MCF 10A (cell line): ENCODE measurements around the gene SCAMP1. TPM values are rescaled to one million over a fixed set of nuclear protein-coding genes. Genes with fewer than 3 reads are reported as not detected.

Experiments
- BruUV-seq: library from RNA; stranded (reverse); fragments of 400-500 nt; replicated peaks from 2 replicates; lab custom pipeline; 2021; lab: Mats Ljungman, UMichigan
- CTCF ChIA-PET: fragments of 300-600 bp; sonication (Branson Sonifier 250); formaldehyde crosslinking; extraction: SDS; loops from one replicate; lab custom pipeline; 2021; ENCODE audit warnings: antibody characterized with exemption, inconsistent platforms; lab: Yijun Ruan, JAX
- POLR2A ChIA-PET: fragments of 300-600, 350-650 bp; sonication (Branson Sonifier 250); formaldehyde crosslinking; extraction: SDS; loops from one replicate; lab custom pipeline; 2020; ENCODE audit warnings: antibody characterized with exemption, inconsistent platforms; lab: Yijun Ruan, JAX
- DNase-seq: peaks from one replicate; pipeline ENCODE4 v3.0.0-alpha.2; 2018; ENCODE audit not compliant: unreplicated experiment
- H3K27ac Mint-ChIP-seq: one replicate; pipeline ENCODE4 v1.8.0; 2022; ENCODE audit warnings: mild to moderate bottlenecking, low read depth, mixed read lengths; ENCODE audit not compliant: unreplicated experiment
- H3K27me3 Mint-ChIP-seq: one replicate; pipeline ENCODE4 v1.8.0; 2022; ENCODE audit warnings: mixed read lengths; ENCODE audit not compliant: insufficient read depth, unreplicated experiment
- H3K36me3 Mint-ChIP-seq: one replicate; pipeline ENCODE4 v1.8.0; 2022; ENCODE audit warnings: mild to moderate bottlenecking, moderate library complexity, mixed read lengths; ENCODE audit not compliant: insufficient read depth, unreplicated experiment
- H3K4me1 Mint-ChIP-seq: one replicate; pipeline ENCODE4 v1.8.0; 2022; ENCODE audit warnings: mixed read lengths; ENCODE audit not compliant: insufficient read depth, unreplicated experiment
- H3K4me3 Mint-ChIP-seq: one replicate; pipeline ENCODE4 v1.8.0; 2022; ENCODE audit warnings: mild to moderate bottlenecking, moderate library complexity, mixed read lengths; ENCODE audit not compliant: unreplicated experiment
- H3K9me3 Mint-ChIP-seq: one replicate; pipeline ENCODE4 v1.8.0; 2022; ENCODE audit warnings: mixed read lengths; ENCODE audit not compliant: unreplicated experiment
- CTCF ChIP-seq: fragments of 200-600 bp; IDR thresholded peaks from one replicate; pipeline ENCODE4 v1.8.0; 2022; ENCODE audit warnings: antibody characterized with exemption, mild to moderate bottlenecking; ENCODE audit not compliant: unreplicated experiment
- intact Hi-C: fragments of 100-400 bp; cut with micrococcal nuclease; formaldehyde crosslinking; loops from 2 replicates; pipeline ENCODE4 v1.14.1; 2022
- total RNA-seq: library from RNA; stranded (reverse); gene quantifications from 2 replicates; pipeline ENCODE4 v1.2.3, GENCODE V29; 2022

SCAMP1 gene
- total RNA-seq, 1 experiment from 2014 or later = 26.1 TPM

- POLR2A ChIA-PET = interaction anchor here (0.6 to 2.8 kb wide), 35 partner anchors 10 to 1152 kb away, joined by 3 to 139 read pairs (median 4); partner anchors contain the start of gene AP3B1
- H3K27me3 Mint-ChIP-seq = no peaks in the 10 kb centered on the region
- CTCF ChIA-PET = interaction anchor here (0.6 to 1.5 kb wide), 8 partner anchors 13 to 601 kb away, joined by 3 to 4 read pairs (median 3); no protein-coding TSS in a partner anchor
- BruUV-seq = no TSS peak
- TF ChIP-seq CTCF = no peak
- peak overlapping the region; percentile 95 for H3K27ac Mint-ChIP-seq
- intact Hi-C loops = loop anchor here (1.0 kb wide), 2 partner anchors 34 to 66 kb away; partner anchors contain the start of gene AP3B1
- H3K4me3 Mint-ChIP-seq = peak overlapping the region; percentile 97
- H3K4me1 Mint-ChIP-seq = peaks cover 31% of the 10 kb centered on the region
- no peaks in the 10 kb centered on the region for H3K9me3 Mint-ChIP-seq
- DNase-seq = no peak
- H3K36me3 Mint-ChIP-seq = peaks cover 9% of the 10 kb centered on the region
Observed at GRCh38 chr5:78360674-78360923, 182 bp downstream of the SCAMP1 start.

GRCh38 chr5:78360924-78361630, 660 bp downstream of the SCAMP1 start:
- DNase-seq = peak; percentile 71
- H3K4me1 Mint-ChIP-seq = peaks cover 31% of the 10 kb centered on the region
- TSS peak; percentile 43 for BruUV-seq
- H3K27ac Mint-ChIP-seq = peak overlapping the region; percentile 95
- peak overlapping the region; percentile 97 for H3K4me3 Mint-ChIP-seq
- TF ChIP-seq CTCF = peak; percentile 29
- ChIA-PET CTCF (interaction anchor here (0.6 to 1.5 kb wide), 7 partner anchors 13 to 605 kb away, joined by 3 to 4 read pairs (median 3); no protein-coding TSS in a partner anchor), POLR2A (interaction anchor here (0.6 to 2.8 kb wide), 37 partner anchors 10 to 1717 kb away, joined by 3 to 139 read pairs (median 4); partner anchors contain the start of gene AP3B1)
- H3K9me3 Mint-ChIP-seq = no peaks in the 10 kb centered on the region
- peaks cover 9% of the 10 kb centered on the region for H3K36me3 Mint-ChIP-seq
- H3K27me3 Mint-ChIP-seq = no peaks in the 10 kb centered on the region
- intact Hi-C loops = loop anchor here (1.0 kb wide), 2 partner anchors 35 to 67 kb away; partner anchors contain the start of gene AP3B1

GRCh38 chr5:78361631-78361993, 1.2 kb downstream of the SCAMP1 start:
- intact Hi-C loops = no loop called here
- peaks cover 31% of the 10 kb centered on the region for H3K4me1 Mint-ChIP-seq
- H3K9me3 Mint-ChIP-seq = no peaks in the 10 kb centered on the region
- H3K36me3 Mint-ChIP-seq = peaks cover 15% of the 10 kb centered on the region
- peak overlapping the region; percentile 95 for H3K27ac Mint-ChIP-seq
- no peaks in the 10 kb centered on the region for H3K27me3 Mint-ChIP-seq
- BruUV-seq = no TSS peak
- DNase-seq = no peak
- ChIA-PET POLR2A (interaction anchor here (0.7 to 2.2 kb wide), 14 partner anchors 11 to 1717 kb away, joined by 3 to 139 read pairs (median 8); partner anchors contain the start of gene AP3B1), CTCF (interaction anchor here (0.7 to 1.5 kb wide), 4 partner anchors 13 to 604 kb away, joined by 3 to 4 read pairs (median 3); no protein-coding TSS in a partner anchor)
- peak overlapping the region; percentile 97 for H3K4me3 Mint-ChIP-seq
- no peak for TF ChIP-seq CTCF

- TF ChIP-seq CTCF = no peak
- peak overlapping the region; percentile 35 for H3K27ac Mint-ChIP-seq
- no peak for DNase-seq
- H3K27me3 Mint-ChIP-seq = no peaks in the 10 kb centered on the region
- ChIA-PET CTCF (no interaction called here), POLR2A (no interaction called here)
- H3K36me3 Mint-ChIP-seq = peaks cover 17% of the 10 kb centered on the region
- peaks cover 31% of the 10 kb centered on the region for H3K4me1 Mint-ChIP-seq
- BruUV-seq = no TSS peak
- intact Hi-C loops = no loop called here
- no peaks in the 10 kb centered on the region for H3K9me3 Mint-ChIP-seq
- peak overlapping the region; percentile 97 for H3K4me3 Mint-ChIP-seq
Observed at GRCh38 chr5:78362220-78362619, 1.8 kb downstream of the SCAMP1 start.
